Fibroblast of lung (primary cell): Measurements from ENCODE around the gene BNIP3. TPM values are rescaled to one million over a fixed set of nuclear protein-coding genes. Genes with fewer than 3 reads are reported as not detected.

Experiments used
- DNase-seq, 2 donors: peaks; one replicate each; pipeline versions ENCODE4 v3.0.0 to v3.0.0-alpha.2; 2010; ENCODE audit warnings: low read depth in 2 of 2
- H2AFZ ChIP-seq: 2 replicates; pipeline ENCODE4 v1.5.1; 2012; ENCODE audit warnings: low read length, control low read depth, inconsistent platforms
- H3K27ac ChIP-seq: 2 replicates; pipeline ENCODE4 v1.5.1; 2011; ENCODE audit warnings: low read length, control low read depth; ENCODE audit not compliant: insufficient read depth
- H3K27me3 ChIP-seq: 2 replicates; pipeline ENCODE4 v1.5.1; 2011; ENCODE audit warnings: mild to moderate bottlenecking, low read length; ENCODE audit not compliant: control insufficient read depth, insufficient read depth
- H3K36me3 ChIP-seq: 2 replicates; pipeline ENCODE4 v1.5.1; 2011; ENCODE audit warnings: low read length; ENCODE audit not compliant: control insufficient read depth, insufficient read depth
- H3K4me1 ChIP-seq: 2 replicates; pipeline ENCODE4 v1.5.1; 2011; ENCODE audit warnings: low read length; ENCODE audit not compliant: control insufficient read depth, insufficient read depth; ENCODE audit errors: extremely low read depth
- H3K4me2 ChIP-seq: 2 replicates; pipeline ENCODE4 v1.5.1; 2011; ENCODE audit warnings: low read length, control low read depth; ENCODE audit not compliant: insufficient read depth; ENCODE audit errors: extremely low read depth
- H3K4me3 ChIP-seq, 4 experiments: fragments of 200-600 bp in 1 of 4; sonication (generic) in 1 of 4; replicated peaks in 1 of 4; 2 replicates each; pipeline ENCODE4 v1.5.1; 2011 to 2016; ENCODE audit warnings: low read length in 4 of 4, low read depth in 3 of 4, mild to moderate bottlenecking in 3 of 4, control low read depth in 2 of 4, inconsistent platforms in 1 of 4, mixed read lengths in 1 of 4; ENCODE audit not compliant: insufficient read depth in 1 of 4; ENCODE audit errors: control extremely low read depth in 1 of 4
- H3K79me2 ChIP-seq: 2 replicates; pipeline ENCODE4 v1.5.1; 2012; ENCODE audit warnings: mild to moderate bottlenecking, low read length, inconsistent platforms; ENCODE audit not compliant: control insufficient read depth, insufficient read depth
- H3K9ac ChIP-seq: 2 replicates; pipeline ENCODE4 v1.5.1; 2011; ENCODE audit warnings: mild to moderate bottlenecking, low read length, control low read depth; ENCODE audit not compliant: insufficient read depth
- H3K9me3 ChIP-seq: 2 replicates; pipeline ENCODE4 v1.5.1; 2012; ENCODE audit warnings: low read depth, low read length; ENCODE audit not compliant: control insufficient read depth, insufficient read depth
- H4K20me1 ChIP-seq: 2 replicates; pipeline ENCODE4 v1.5.1; 2011; ENCODE audit warnings: low read length; ENCODE audit not compliant: control insufficient read depth, insufficient read depth; ENCODE audit errors: extremely low read depth
- EZH2 ChIP-seq: IDR thresholded peaks from 2 replicates; pipeline ENCODE4 v1.5.1; 2012; ENCODE audit warnings: low read length, control low read depth, mild to moderate bottlenecking; ENCODE audit errors: missing control alignments
- polyA plus RNA-seq, 2 donors: library from polyadenylated mRNA; depleted of rRNA in 1 of 2; stranded (reverse) in 1 of 2; unstranded in 1 of 2; fragments of >200 nt; gene quantifications; 2 replicates each; pipeline ENCODE4 v1.2.1, GENCODE V29; 2011 to 2012; ENCODE audit warnings: missing spikeins in 1 of 2
- total RNA-seq: library from RNA; depleted of rRNA; stranded (reverse); fragments of >200 nt; gene quantifications from 2 replicates; pipeline ENCODE4 v1.2.1, GENCODE V29; 2014
- TF ChIP-seq, protein P1 (sequence below), 2 donors: IDR thresholded peaks in 1 of 2; conservative IDR thresholded peaks in 1 of 2; 1 replicate in 1 of 2; 2 replicates in 1 of 2; pipeline ENCODE4 v1.5.1; 2011 to 2012; ENCODE audit warnings: low read length in 2 of 2, control low read depth in 1 of 2, inconsistent platforms in 1 of 2, low read depth in 1 of 2, mild to moderate bottlenecking in 1 of 2

The BNIP3 gene
- total and polyA plus RNA-seq, 2 donors (not counting 1 experiment from before 2014, with no cell fraction given), result 62.4 to 104 TPM

DNA sequence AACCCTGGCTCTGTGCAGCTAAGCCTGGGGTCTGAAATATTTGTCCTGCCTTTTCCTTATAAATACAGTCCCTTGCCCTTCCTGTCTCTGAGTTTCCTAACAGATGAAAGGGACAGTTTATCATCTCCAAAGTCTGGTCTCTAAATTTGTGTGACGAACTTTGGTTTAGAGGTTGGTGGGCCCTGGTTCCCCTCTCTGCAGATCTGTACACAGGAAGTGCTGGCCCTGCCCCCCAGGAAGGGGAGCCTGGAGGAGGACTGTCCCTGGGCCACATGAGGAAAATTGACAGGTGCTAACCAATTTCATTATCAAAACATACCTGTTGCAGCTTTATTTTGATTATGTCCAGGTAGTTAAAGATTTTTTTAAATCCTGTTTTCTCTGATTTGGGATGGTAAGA is 46.5 kb downstream of the BNIP3 start:
- Histone ChIP-seq H3K4me3 (no peak overlapping the region), H4K20me1 (no peaks in the 10 kb centered on the region), H3K9ac (no peak overlapping the region), H3K4me1 (no peaks in the 10 kb centered on the region), H2AFZ (no peak overlapping the region), H3K27ac (no peak overlapping the region), H3K9me3 (no peaks in the 10 kb centered on the region), H3K36me3 (peaks cover 7% of the 10 kb centered on the region), H3K79me2 (peaks cover 42% of the 10 kb centered on the region), H3K4me2 (no peak overlapping the region), H3K27me3 (no peaks in the 10 kb centered on the region)
- DNase-seq, result no peak
- TF ChIP-seq EZH2, result no peak
- TF ChIP-seq, protein P1, sequence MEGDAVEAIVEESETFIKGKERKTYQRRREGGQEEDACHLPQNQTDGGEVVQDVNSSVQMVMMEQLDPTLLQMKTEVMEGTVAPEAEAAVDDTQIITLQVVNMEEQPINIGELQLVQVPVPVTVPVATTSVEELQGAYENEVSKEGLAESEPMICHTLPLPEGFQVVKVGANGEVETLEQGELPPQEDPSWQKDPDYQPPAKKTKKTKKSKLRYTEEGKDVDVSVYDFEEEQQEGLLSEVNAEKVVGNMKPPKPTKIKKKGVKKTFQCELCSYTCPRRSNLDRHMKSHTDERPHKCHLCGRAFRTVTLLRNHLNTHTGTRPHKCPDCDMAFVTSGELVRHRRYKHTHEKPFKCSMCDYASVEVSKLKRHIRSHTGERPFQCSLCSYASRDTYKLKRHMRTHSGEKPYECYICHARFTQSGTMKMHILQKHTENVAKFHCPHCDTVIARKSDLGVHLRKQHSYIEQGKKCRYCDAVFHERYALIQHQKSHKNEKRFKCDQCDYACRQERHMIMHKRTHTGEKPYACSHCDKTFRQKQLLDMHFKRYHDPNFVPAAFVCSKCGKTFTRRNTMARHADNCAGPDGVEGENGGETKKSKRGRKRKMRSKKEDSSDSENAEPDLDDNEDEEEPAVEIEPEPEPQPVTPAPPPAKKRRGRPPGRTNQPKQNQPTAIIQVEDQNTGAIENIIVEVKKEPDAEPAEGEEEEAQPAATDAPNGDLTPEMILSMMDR (conservative IDR thresholded peaks at IDR 0.05 in 1 of 2, IDR thresholded peaks at IDR 0.05 in 1 of 2; ENCODE audit: low read depth in 1 of 2, low read length in 2 of 2), result no peak

DNA sequence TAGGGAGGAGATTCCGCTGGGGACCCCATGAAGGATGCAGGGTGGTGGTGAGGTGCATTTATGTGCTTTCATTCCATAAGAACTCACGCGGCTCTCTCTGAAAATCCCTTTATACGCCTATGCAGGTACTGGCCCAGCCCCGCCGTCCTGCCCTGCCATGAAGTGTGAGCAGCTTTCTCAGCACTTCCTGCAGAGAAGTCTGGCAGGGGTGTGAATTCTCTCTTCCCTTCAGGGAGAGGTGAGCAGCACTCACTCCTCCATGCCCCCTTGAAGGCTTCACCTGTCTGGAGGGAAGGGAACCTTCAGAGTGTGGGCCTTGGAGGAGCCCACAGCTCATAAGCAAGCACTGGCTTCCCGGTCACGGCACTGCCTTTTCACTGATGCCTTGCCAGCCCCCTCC is 47.0 kb downstream of the BNIP3 start:
- TF ChIP-seq EZH2, result no peak
- TF ChIP-seq, protein P1 (conservative IDR thresholded peaks at IDR 0.05 in 1 of 2, IDR thresholded peaks at IDR 0.05 in 1 of 2; ENCODE audit: low read depth in 1 of 2, low read length in 2 of 2), result no peak
- H2AFZ ChIP-seq, result no peak overlapping the region
- H3K36me3 ChIP-seq, result peaks cover 7% of the 10 kb centered on the region
- H3K4me3 ChIP-seq, result no peak overlapping the region
- H3K27ac ChIP-seq, result no peak overlapping the region
- no peak for DNase-seq
- H4K20me1 ChIP-seq, result no peaks in the 10 kb centered on the region
- H3K9me3 ChIP-seq, result no peaks in the 10 kb centered on the region
- H3K79me2 ChIP-seq, result peaks cover 45% of the 10 kb centered on the region
- H3K4me2 ChIP-seq, result no peak overlapping the region
- no peaks in the 10 kb centered on the region for H3K27me3 ChIP-seq
- no peak overlapping the region for H3K9ac ChIP-seq
- H3K4me1 ChIP-seq, result no peaks in the 10 kb centered on the region

DNA sequence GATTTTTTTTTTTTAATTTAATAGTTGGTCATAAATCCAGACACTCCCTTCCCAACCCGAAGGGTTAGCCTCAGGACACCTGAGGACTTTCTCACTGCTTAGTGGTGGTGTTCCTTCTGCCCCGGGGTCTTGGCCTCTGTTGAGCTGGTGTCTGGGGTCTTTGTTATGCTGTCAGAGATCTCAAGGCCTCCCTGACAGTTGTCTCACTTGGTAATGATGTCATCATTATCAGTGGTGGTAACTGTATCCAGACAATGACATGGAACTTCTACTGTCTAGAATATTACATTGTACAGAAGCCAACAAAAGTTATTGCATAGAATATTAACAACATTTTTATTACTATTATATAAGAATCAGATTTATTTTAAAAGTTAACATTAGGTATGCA is 48.0 kb downstream of the BNIP3 start:
- no peak overlapping the region for H3K9ac ChIP-seq
- no peak for DNase-seq
- H3K9me3 ChIP-seq, result no peaks in the 10 kb centered on the region
- H4K20me1 ChIP-seq, result no peaks in the 10 kb centered on the region
- no peak overlapping the region for H3K4me2 ChIP-seq
- no peaks in the 10 kb centered on the region for H3K27me3 ChIP-seq
- H3K4me1 ChIP-seq, result peaks cover 3% of the 10 kb centered on the region
- no peak overlapping the region for H3K27ac ChIP-seq
- TF ChIP-seq EZH2, result no peak
- TF ChIP-seq, protein P1 (conservative IDR thresholded peaks at IDR 0.05 in 1 of 2, IDR thresholded peaks at IDR 0.05 in 1 of 2; ENCODE audit: low read depth in 1 of 2, low read length in 2 of 2), result no peak
- peaks cover 54% of the 10 kb centered on the region for H3K79me2 ChIP-seq
- H3K36me3 ChIP-seq, result peaks cover 7% of the 10 kb centered on the region
- H2AFZ ChIP-seq, result no peak overlapping the region
- H3K4me3 ChIP-seq, result no peak overlapping the region
